HEK293 (cell line): ENCODE measurements around the gene LDLRAD3.

ENCODE experiments used
- CTCF ChIA-PET: fragments of 350-600 bp; formaldehyde crosslinking; extraction: SDS; loops from one replicate; lab custom pipeline; 2021; ENCODE audit warnings: antibody characterized with exemption; lab: Yijun Ruan, JAX
- POLR2A ChIA-PET: fragments of 300-600 bp; formaldehyde crosslinking; extraction: SDS; loops from one replicate; lab custom pipeline; 2020; ENCODE audit warnings: antibody characterized with exemption, inconsistent platforms; lab: Yijun Ruan, JAX
- H3K27ac ChIP-seq: fragments of 200-500 bp; sonication (Bioruptor generic); 2 replicates; pipeline ENCODE4 v1.5.1; 2014; ENCODE audit warnings: low read depth, low read length, control low read depth, inconsistent platforms; ENCODE audit errors: extremely low read depth
- H3K36me3 ChIP-seq, 2 experiments: fragments of 200-500 bp in 1 of 2; sonication (Bioruptor generic) in 1 of 2; 1 replicate in 1 of 2; 2 replicates in 1 of 2; pipeline ENCODE4 v1.5.1; 2014 to 2017; ENCODE audit warnings: inconsistent platforms in 2 of 2, low read length in 2 of 2; ENCODE audit not compliant: control insufficient read depth in 2 of 2, insufficient read depth in 1 of 2
- H3K4me1 ChIP-seq: fragments of 200-500 bp; sonication (Bioruptor generic); 2 replicates; pipeline ENCODE4 v1.5.1; 2014; ENCODE audit warnings: mild to moderate bottlenecking, low read length, inconsistent platforms; ENCODE audit not compliant: control insufficient read depth, insufficient read depth
- H3K4me3 ChIP-seq: 2 replicates; pipeline ENCODE4 v1.5.1; 2011; ENCODE audit warnings: low read depth, mild to moderate bottlenecking, control low read depth, low read length, moderate library complexity
- H3K9me3 ChIP-seq: fragments of 200-500 bp; sonication (Bioruptor generic); 2 replicates; pipeline ENCODE4 v1.5.1; 2014; ENCODE audit warnings: low read depth, low read length, inconsistent platforms; ENCODE audit not compliant: control insufficient read depth, insufficient read depth
- BCL6B ChIP-seq: fragments of 450-650 bp; formaldehyde crosslinking; IDR thresholded peaks from 2 replicates; pipeline ENCODE4 v1.5.1; 2017; ENCODE audit warnings: missing biosample characterization, missing genetic modification characterization
- ELK4 ChIP-seq: IDR thresholded peaks from 2 replicates; pipeline ENCODE4 v1.6.1; 2011; ENCODE audit warnings: mild to moderate bottlenecking, low read depth, low read length, borderline replicate concordance
- GLI2 ChIP-seq: fragments of 450-650 bp; formaldehyde crosslinking; IDR thresholded peaks from 2 replicates; pipeline ENCODE4; 2017; ENCODE audit warnings: missing biosample characterization, missing genetic modification characterization, low read depth, borderline replicate concordance
- PBX3 ChIP-seq: sonication (generic); formaldehyde crosslinking; IDR thresholded peaks from 2 replicates; pipeline ENCODE4 v1.8.1; 2022; ENCODE audit warnings: mild to moderate bottlenecking, moderate library complexity, missing genetic modification reagents
- PRDM10 ChIP-seq: fragments of 450-650 bp; formaldehyde crosslinking; IDR thresholded peaks from 2 replicates; pipeline ENCODE4 v1.5.1; 2016; ENCODE audit warnings: missing biosample characterization, missing genetic modification characterization
- PRDM4 ChIP-seq: fragments of 450-650 bp; formaldehyde crosslinking; IDR thresholded peaks from 2 replicates; pipeline ENCODE4 v1.5.1; 2017; ENCODE audit warnings: missing biosample characterization, missing genetic modification characterization
- ZBTB8A ChIP-seq: fragments of 450-650 bp; formaldehyde crosslinking; IDR thresholded peaks from 2 replicates; pipeline ENCODE4 v1.5.1; 2016; ENCODE audit warnings: missing biosample characterization, missing genetic modification characterization
- ZFHX2 ChIP-seq: fragments of 450-650 bp; formaldehyde crosslinking; conservative IDR thresholded peaks from 2 replicates; pipeline ENCODE4 v1.5.1; 2016; ENCODE audit warnings: missing biosample characterization, missing genetic modification characterization
- ZNF157 ChIP-seq: fragments of 450-650 bp; formaldehyde crosslinking; IDR thresholded peaks from 2 replicates; pipeline ENCODE4 v1.5.1; 2016; ENCODE audit warnings: missing biosample characterization, missing genetic modification characterization
- ZNF214 ChIP-seq: fragments of 450-650 bp; formaldehyde crosslinking; IDR thresholded peaks from 2 replicates; pipeline ENCODE4 v1.5.1; 2017; ENCODE audit warnings: missing biosample characterization, mild to moderate bottlenecking, missing genetic modification characterization, borderline replicate concordance
- ZNF223 ChIP-seq: fragments of 450-650 bp; formaldehyde crosslinking; IDR thresholded peaks from 2 replicates; pipeline ENCODE4 v1.5.1; 2016; ENCODE audit warnings: missing biosample characterization, missing genetic modification characterization
- ZNF24 ChIP-seq: fragments of 450-650 bp; formaldehyde crosslinking; IDR thresholded peaks from 2 replicates; pipeline ENCODE4 v1.5.1; 2016; ENCODE audit warnings: missing biosample characterization, missing genetic modification characterization
- ZNF248 ChIP-seq: fragments of 450-650 bp; formaldehyde crosslinking; IDR thresholded peaks from 2 replicates; pipeline ENCODE4 v1.5.1; 2017; ENCODE audit warnings: missing biosample characterization, missing genetic modification characterization
- ZNF341 ChIP-seq: fragments of 450-650 bp; formaldehyde crosslinking; IDR thresholded peaks from 2 replicates; pipeline ENCODE4; 2016; ENCODE audit warnings: low read depth, missing biosample characterization, missing genetic modification characterization
- ZNF362 ChIP-seq: fragments of 450-650 bp; formaldehyde crosslinking; IDR thresholded peaks from 2 replicates; pipeline ENCODE4 v1.5.1; 2016; ENCODE audit warnings: missing biosample characterization, missing genetic modification characterization
- ZNF416 ChIP-seq: fragments of 450-650 bp; formaldehyde crosslinking; IDR thresholded peaks from 2 replicates; pipeline ENCODE4 v1.5.1; 2016; ENCODE audit warnings: missing biosample characterization, missing genetic modification characterization
- ZNF423 ChIP-seq: fragments of 450-650 bp; formaldehyde crosslinking; IDR thresholded peaks from 2 replicates; pipeline ENCODE4 v1.5.1; 2016; ENCODE audit warnings: missing biosample characterization, missing genetic modification characterization
- ZNF580 ChIP-seq: fragments of 450-650 bp; formaldehyde crosslinking; IDR thresholded peaks from 2 replicates; pipeline ENCODE4 v1.5.1; 2016; ENCODE audit warnings: missing biosample characterization, missing genetic modification characterization
- ZNF645 ChIP-seq: fragments of 450-650 bp; formaldehyde crosslinking; IDR thresholded peaks from 2 replicates; pipeline ENCODE4; 2016; ENCODE audit warnings: missing biosample characterization, missing genetic modification characterization
- ZNF701 ChIP-seq: fragments of 450-650 bp; formaldehyde crosslinking; IDR thresholded peaks from 2 replicates; pipeline ENCODE4 v1.5.1; 2016; ENCODE audit warnings: missing biosample characterization, missing genetic modification characterization

LDLRAD3 gene

GRCh38 chr11:35937700-35938099, 6.2 kb upstream of the LDLRAD3 start:
- H3K36me3 ChIP-seq: no peaks in the 10 kb centered on the region
- no peak for TF ChIP-seq ZNF362 (tag by site-specific recombination)
- no peak for TF ChIP-seq ZNF580 (tag by site-specific recombination)
- TF ChIP-seq ZNF341 (tag by site-specific recombination): no peak
- no peak for TF ChIP-seq ZNF701
- no peak for TF ChIP-seq PBX3 (CRISPR knock-in tag)
- no peak for TF ChIP-seq ZNF416 (tag by site-specific recombination)
- no peak for TF ChIP-seq ZNF223 (tag by site-specific recombination)
- no peak for TF ChIP-seq ZFHX2 (tag by site-specific recombination)
- no peak for TF ChIP-seq PRDM10 (tag by site-specific recombination)
- no peak for TF ChIP-seq ZNF24 (tag by site-specific recombination)
- TF ChIP-seq ELK4: no peak
- no peak for TF ChIP-seq ZBTB8A (tag by site-specific recombination)
- no peak for TF ChIP-seq BCL6B (tag by site-specific recombination)
- TF ChIP-seq ZNF157 (tag by site-specific recombination): no peak
- no peak for TF ChIP-seq ZNF248
- TF ChIP-seq ZNF423 (tag by site-specific recombination): no peak
- no peak for TF ChIP-seq GLI2 (tag by site-specific recombination)
- no peak for TF ChIP-seq ZNF645 (tag by site-specific recombination)
- no peak for TF ChIP-seq ZNF214 (tag by site-specific recombination)
- TF ChIP-seq PRDM4: no peak
- no peak overlapping the region for H3K27ac ChIP-seq
- CTCF ChIA-PET: interaction anchor here (0.7 to 0.9 kb wide), 2 partner anchors 102 to 134 kb away, joined by 3 to 4 read pairs; no protein-coding TSS in a partner anchor
- no peaks in the 10 kb centered on the region for H3K9me3 ChIP-seq
- POLR2A ChIA-PET: interaction anchor here (0.7 kb wide), 1 partner anchor 152 kb away, joined by 4 read pairs; no protein-coding TSS in a partner anchor
- no peaks in the 10 kb centered on the region for H3K4me1 ChIP-seq
- no peak overlapping the region for H3K4me3 ChIP-seq
